HepG2 (cell line): Measurements from ENCODE around the gene BACE1-AS. TPM values are rescaled to one million over a fixed set of nuclear protein-coding genes. Genes with fewer than 3 reads are reported as not detected.
A peak's percentile ranks its signal among the peaks of the same experiment; 100 is the strongest.

Experiments
- BORCS8-MEF2B ChIP-seq: sonication (generic); formaldehyde crosslinking; IDR thresholded peaks from 2 replicates; pipeline ENCODE4 v1.8.0; 2022; ENCODE audit warnings: mild to moderate bottlenecking, missing genetic modification reagents
- JUNB ChIP-seq: sonication (generic); formaldehyde crosslinking; IDR thresholded peaks from 2 replicates; pipeline ENCODE4 v1.8.0; 2022; ENCODE audit warnings: missing genetic modification reagents, mild to moderate bottlenecking, borderline replicate concordance
- KAT2B ChIP-seq: fragments of 150-350 bp; IDR thresholded peaks from 2 replicates; pipeline ENCODE4 v1.6.1; 2014; ENCODE audit warnings: low read depth, low read length, borderline replicate concordance
- ZNF501 ChIP-seq: sonication (generic); formaldehyde crosslinking; IDR thresholded peaks from 2 replicates; pipeline ENCODE4 v1.5.1; 2020; ENCODE audit warnings: mild to moderate bottlenecking, moderate library complexity, missing genetic modification reagents
- ZNF547 ChIP-seq: sonication (generic); formaldehyde crosslinking; IDR thresholded peaks from 2 replicates; pipeline ENCODE4 v1.5.1; 2020; ENCODE audit warnings: mild to moderate bottlenecking, missing genetic modification reagents
- ZNF746 ChIP-seq: sonication (generic); formaldehyde crosslinking; IDR thresholded peaks from 2 replicates; pipeline ENCODE4 v1.8.0; 2022; ENCODE audit warnings: mild to moderate bottlenecking, missing genetic modification reagents
- polyA plus RNA-seq, 8 experiments: library from polyadenylated mRNA; depleted of rRNA in 3 of 8; stranded (reverse) in 7 of 8; unstranded in 1 of 8; fragments of >200 nt; fragmentation: Illumina TruSeq in 4 of 8; extraction: Trizol in 4 of 8; gene quantifications; 2 replicates each; pipeline versions ENCODE4 v1.2.1 to v1.2.3, GENCODE V29; 2011 to 2016; ENCODE audit warnings: low read depth in 4 of 8, missing spikeins in 1 of 8, mixed read lengths in 1 of 8; ENCODE audit not compliant: insufficient read depth in 1 of 8
- total RNA-seq, 5 experiments: library from RNA; depleted of rRNA; stranded (reverse); fragments of >200 nt; fragmentation: Illumina TruSeq; extraction: Trizol; gene quantifications; 2 replicates each; pipeline ENCODE4 v1.2.3, GENCODE V29; 2016; ENCODE audit warnings: low read depth in 1 of 5
- TF ChIP-seq, protein P1 (sequence below): sonication (generic); formaldehyde crosslinking; IDR thresholded peaks from 2 replicates; pipeline ENCODE4 v1.5.0; 2020; ENCODE audit warnings: mild to moderate bottlenecking, missing genetic modification reagents
- TF ChIP-seq, protein P2 (sequence below): sonication (generic); formaldehyde crosslinking; IDR thresholded peaks from 2 replicates; pipeline ENCODE4 v1.4.0; 2020; ENCODE audit warnings: missing genetic modification reagents
- TF ChIP-seq, protein P3 (sequence below): sonication (generic); formaldehyde crosslinking; IDR thresholded peaks from 2 replicates; pipeline ENCODE4 v1.4.0; 2020; ENCODE audit warnings: mild to moderate bottlenecking, missing genetic modification reagents, borderline replicate concordance
- TF ChIP-seq, protein P4 (sequence below): sonication (generic); formaldehyde crosslinking; IDR thresholded peaks from 2 replicates; pipeline ENCODE4 v1.4.0; 2020; ENCODE audit warnings: low read depth, mild to moderate bottlenecking, missing genetic modification reagents
- TF ChIP-seq, protein P5 (sequence below): sonication (generic); formaldehyde crosslinking; conservative IDR thresholded peaks from 2 replicates; pipeline ENCODE4 v1.4.0; 2020; ENCODE audit warnings: mild to moderate bottlenecking, missing genetic modification reagents, moderate library complexity
- TF ChIP-seq, protein P6 (sequence below): sonication (generic); formaldehyde crosslinking; IDR thresholded peaks from 2 replicates; pipeline ENCODE4 v1.4.0; 2020; ENCODE audit warnings: mild to moderate bottlenecking, missing genetic modification reagents

BACE1-AS gene
- total and polyA plus RNA-seq, 2 of the 13 experiments (the other 11 are each of a cell fraction or from before 2014, with no cell fraction given) = 2.0 to 3.9 TPM

DNA sequence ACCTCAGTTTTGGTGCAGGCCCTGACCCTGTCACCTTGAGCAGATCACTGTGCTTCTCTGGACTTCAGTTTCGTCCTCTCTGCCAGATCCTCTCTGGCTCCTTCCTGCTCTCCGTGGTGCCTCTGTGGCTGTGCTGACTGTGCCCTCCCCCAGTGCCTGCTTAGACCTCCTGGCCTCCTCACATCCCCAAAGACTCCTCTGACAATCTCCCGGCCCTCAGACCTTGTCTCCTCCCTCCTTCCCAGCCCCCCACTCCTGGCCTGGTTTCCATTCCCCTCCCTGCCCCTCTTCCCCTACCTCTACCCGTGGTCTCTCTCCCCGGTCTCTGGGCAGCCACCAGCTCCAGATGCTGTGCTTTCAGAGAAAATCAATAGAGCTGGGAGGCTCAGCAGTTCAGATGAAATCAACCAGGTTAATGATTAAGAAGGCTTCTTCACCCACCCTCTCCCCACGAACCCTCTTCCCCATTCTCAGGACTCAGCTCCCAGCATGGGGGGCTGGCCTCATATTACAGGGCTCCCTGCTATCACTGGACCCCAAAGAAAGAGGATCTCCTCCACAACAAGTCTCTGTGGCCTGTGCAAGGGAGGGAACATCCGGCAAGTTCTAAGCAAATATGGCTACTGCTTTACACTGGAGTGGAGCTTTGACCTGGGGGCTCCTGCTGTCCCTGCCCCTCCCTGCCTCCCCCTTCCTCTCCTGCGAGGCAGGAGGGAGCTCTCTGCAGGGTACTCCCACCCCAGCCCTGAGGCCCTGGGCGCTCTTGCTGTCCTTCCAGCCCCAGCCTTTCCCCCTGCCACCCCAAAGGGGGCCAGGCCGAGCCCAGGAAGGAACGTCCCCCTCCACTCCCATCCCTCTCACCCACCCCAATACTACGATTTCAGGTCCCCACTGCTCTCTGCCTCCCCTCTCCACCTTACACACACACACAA is 8.5 kb downstream of the BACE1-AS start (continued):
- TF ChIP-seq, protein P1, sequence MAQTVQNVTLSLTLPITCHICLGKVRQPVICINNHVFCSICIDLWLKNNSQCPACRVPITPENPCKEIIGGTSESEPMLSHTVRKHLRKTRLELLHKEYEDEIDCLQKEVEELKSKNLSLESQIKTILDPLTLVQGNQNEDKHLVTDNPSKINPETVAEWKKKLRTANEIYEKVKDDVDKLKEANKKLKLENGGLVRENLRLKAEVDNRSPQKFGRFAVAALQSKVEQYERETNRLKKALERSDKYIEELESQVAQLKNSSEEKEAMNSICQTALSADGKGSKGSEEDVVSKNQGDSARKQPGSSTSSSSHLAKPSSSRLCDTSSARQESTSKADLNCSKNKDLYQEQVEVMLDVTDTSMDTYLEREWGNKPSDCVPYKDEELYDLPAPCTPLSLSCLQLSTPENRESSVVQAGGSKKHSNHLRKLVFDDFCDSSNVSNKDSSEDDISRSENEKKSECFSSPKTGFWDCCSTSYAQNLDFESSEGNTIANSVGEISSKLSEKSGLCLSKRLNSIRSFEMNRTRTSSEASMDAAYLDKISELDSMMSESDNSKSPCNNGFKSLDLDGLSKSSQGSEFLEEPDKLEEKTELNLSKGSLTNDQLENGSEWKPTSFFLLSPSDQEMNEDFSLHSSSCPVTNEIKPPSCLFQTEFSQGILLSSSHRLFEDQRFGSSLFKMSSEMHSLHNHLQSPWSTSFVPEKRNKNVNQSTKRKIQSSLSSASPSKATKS (CRISPR knock-in tag) = no peak
- TF ChIP-seq, protein P2, sequence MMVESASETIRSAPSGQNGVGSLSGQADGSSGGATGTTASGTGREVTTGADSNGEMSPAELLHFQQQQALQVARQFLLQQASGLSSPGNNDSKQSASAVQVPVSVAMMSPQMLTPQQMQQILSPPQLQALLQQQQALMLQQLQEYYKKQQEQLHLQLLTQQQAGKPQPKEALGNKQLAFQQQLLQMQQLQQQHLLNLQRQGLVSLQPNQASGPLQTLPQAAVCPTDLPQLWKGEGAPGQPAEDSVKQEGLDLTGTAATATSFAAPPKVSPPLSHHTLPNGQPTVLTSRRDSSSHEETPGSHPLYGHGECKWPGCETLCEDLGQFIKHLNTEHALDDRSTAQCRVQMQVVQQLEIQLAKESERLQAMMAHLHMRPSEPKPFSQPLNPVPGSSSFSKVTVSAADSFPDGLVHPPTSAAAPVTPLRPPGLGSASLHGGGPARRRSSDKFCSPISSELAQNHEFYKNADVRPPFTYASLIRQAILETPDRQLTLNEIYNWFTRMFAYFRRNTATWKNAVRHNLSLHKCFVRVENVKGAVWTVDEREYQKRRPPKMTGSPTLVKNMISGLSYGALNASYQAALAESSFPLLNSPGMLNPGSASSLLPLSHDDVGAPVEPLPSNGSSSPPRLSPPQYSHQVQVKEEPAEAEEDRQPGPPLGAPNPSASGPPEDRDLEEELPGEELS (CRISPR knock-in tag) = peak; percentile 55
- TF ChIP-seq ZNF547 (CRISPR knock-in tag) = no peak; the same call in 1 of the 2 replicates
- no peak; the same call in 1 of the 2 replicates for TF ChIP-seq KAT2B
- TF ChIP-seq, protein P3, sequence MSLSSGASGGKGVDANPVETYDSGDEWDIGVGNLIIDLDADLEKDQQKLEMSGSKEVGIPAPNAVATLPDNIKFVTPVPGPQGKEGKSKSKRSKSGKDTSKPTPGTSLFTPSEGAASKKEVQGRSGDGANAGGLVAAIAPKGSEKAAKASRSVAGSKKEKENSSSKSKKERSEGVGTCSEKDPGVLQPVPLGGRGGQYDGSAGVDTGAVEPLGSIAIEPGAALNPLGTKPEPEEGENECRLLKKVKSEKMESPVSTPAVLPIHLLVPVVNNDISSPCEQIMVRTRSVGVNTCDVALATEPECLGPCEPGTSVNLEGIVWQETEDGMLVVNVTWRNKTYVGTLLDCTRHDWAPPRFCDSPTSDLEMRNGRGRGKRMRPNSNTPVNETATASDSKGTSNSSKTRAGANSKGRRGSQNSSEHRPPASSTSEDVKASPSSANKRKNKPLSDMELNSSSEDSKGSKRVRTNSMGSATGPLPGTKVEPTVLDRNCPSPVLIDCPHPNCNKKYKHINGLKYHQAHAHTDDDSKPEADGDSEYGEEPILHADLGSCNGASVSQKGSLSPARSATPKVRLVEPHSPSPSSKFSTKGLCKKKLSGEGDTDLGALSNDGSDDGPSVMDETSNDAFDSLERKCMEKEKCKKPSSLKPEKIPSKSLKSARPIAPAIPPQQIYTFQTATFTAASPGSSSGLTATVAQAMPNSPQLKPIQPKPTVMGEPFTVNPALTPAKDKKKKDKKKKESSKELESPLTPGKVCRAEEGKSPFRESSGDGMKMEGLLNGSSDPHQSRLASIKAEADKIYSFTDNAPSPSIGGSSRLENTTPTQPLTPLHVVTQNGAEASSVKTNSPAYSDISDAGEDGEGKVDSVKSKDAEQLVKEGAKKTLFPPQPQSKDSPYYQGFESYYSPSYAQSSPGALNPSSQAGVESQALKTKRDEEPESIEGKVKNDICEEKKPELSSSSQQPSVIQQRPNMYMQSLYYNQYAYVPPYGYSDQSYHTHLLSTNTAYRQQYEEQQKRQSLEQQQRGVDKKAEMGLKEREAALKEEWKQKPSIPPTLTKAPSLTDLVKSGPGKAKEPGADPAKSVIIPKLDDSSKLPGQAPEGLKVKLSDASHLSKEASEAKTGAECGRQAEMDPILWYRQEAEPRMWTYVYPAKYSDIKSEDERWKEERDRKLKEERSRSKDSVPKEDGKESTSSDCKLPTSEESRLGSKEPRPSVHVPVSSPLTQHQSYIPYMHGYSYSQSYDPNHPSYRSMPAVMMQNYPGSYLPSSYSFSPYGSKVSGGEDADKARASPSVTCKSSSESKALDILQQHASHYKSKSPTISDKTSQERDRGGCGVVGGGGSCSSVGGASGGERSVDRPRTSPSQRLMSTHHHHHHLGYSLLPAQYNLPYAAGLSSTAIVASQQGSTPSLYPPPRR (CRISPR knock-in tag) = peak; percentile 66; the same call in 1 of the 2 replicates
- TF ChIP-seq BORCS8-MEF2B (CRISPR knock-in tag) = peak; percentile 13; the same call in 1 of the 2 replicates
- TF ChIP-seq ZNF746 (CRISPR knock-in tag) = peak; percentile 81; the same call in 1 of the 2 replicates
- TF ChIP-seq ZNF501 (CRISPR knock-in tag) = peak; percentile 44; the same call in 1 of the 2 replicates
- TF ChIP-seq, protein P4, sequence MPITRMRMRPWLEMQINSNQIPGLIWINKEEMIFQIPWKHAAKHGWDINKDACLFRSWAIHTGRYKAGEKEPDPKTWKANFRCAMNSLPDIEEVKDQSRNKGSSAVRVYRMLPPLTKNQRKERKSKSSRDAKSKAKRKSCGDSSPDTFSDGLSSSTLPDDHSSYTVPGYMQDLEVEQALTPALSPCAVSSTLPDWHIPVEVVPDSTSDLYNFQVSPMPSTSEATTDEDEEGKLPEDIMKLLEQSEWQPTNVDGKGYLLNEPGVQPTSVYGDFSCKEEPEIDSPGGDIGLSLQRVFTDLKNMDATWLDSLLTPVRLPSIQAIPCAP (CRISPR knock-in tag) = 0 out of 2 replicates have a peak, but pooled peaks have one; percentile 26
- TF ChIP-seq, protein P5, sequence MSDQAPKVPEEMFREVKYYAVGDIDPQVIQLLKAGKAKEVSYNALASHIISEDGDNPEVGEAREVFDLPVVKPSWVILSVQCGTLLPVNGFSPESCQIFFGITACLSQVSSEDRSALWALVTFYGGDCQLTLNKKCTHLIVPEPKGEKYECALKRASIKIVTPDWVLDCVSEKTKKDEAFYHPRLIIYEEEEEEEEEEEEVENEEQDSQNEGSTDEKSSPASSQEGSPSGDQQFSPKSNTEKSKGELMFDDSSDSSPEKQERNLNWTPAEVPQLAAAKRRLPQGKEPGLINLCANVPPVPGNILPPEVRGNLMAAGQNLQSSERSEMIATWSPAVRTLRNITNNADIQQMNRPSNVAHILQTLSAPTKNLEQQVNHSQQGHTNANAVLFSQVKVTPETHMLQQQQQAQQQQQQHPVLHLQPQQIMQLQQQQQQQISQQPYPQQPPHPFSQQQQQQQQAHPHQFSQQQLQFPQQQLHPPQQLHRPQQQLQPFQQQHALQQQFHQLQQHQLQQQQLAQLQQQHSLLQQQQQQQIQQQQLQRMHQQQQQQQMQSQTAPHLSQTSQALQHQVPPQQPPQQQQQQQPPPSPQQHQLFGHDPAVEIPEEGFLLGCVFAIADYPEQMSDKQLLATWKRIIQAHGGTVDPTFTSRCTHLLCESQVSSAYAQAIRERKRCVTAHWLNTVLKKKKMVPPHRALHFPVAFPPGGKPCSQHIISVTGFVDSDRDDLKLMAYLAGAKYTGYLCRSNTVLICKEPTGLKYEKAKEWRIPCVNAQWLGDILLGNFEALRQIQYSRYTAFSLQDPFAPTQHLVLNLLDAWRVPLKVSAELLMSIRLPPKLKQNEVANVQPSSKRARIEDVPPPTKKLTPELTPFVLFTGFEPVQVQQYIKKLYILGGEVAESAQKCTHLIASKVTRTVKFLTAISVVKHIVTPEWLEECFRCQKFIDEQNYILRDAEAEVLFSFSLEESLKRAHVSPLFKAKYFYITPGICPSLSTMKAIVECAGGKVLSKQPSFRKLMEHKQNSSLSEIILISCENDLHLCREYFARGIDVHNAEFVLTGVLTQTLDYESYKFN (CRISPR knock-in tag) = peak; percentile 94
- TF ChIP-seq JUNB (CRISPR knock-in tag) = no peak
- TF ChIP-seq, protein P6, sequence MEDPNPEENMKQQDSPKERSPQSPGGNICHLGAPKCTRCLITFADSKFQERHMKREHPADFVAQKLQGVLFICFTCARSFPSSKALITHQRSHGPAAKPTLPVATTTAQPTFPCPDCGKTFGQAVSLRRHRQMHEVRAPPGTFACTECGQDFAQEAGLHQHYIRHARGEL (CRISPR knock-in tag) = no peak
